HG03095 (cell line): ENCODE measurements around the gene KAT8.
A peak's percentile ranks its signal among the peaks of the same experiment; 100 is the strongest.
"Not testable (repeated sequence)": the region's sequence is repeated elsewhere in the genome, so short reads cannot be mapped to it uniquely, and the experiment has no call there.

Experiments
- ATAC-seq: cut with Tn5 transposase; IDR thresholded peaks from one replicate; pipeline ENCODE4 v1.9.1; 2021; ENCODE audit warnings: moderate library complexity; ENCODE audit not compliant: unreplicated experiment

KAT8 gene

GRCh38 chr16:31083556-31083955, 33.9 kb upstream of the KAT8 start:
- ATAC-seq = no peak

GRCh38 chr16:31083981-31084380, 33.5 kb upstream of the KAT8 start:
- ATAC-seq = no peak

GRCh38 chr16:31084584-31085302, 32.7 kb upstream of the KAT8 start:
- ATAC-seq = no peak

GRCh38 chr16:31085411-31085810, 32.1 kb upstream of the KAT8 start:
- ATAC-seq = no peak

- no peak for ATAC-seq
Measured at GRCh38 chr16:31085873-31086628, 31.4 kb upstream of the KAT8 start.

GRCh38 chr16:31086629-31086906, 30.9 kb upstream of the KAT8 start:
- no peak for ATAC-seq

- no peak for ATAC-seq
Measured at GRCh38 chr16:31087481-31087880, 30.0 kb upstream of the KAT8 start.

GRCh38 chr16:31087971-31088370, 29.5 kb upstream of the KAT8 start:
- no peak for ATAC-seq

GRCh38 chr16:31088459-31089183, 28.8 kb upstream of the KAT8 start, which contains the start of gene PRSS53:
PRSS53 (minus strand) TSS chr16:31088943; CDS start chr16:31088809, 134 bp downstream.
- ATAC-seq = no peak

- no peak for ATAC-seq
Measured at GRCh38 chr16:31089199-31089598, 28.3 kb upstream of the KAT8 start.

GRCh38 chr16:31090540-31090939, 26.9 kb upstream of the KAT8 start:
- ATAC-seq = no peak

- ATAC-seq = no peak
Measured at GRCh38 chr16:31092330-31092729, 25.1 kb upstream of the KAT8 start.

GRCh38 chr16:31093132-31093703, 24.2 kb upstream of the KAT8 start:
- no peak for ATAC-seq

- peak; percentile 2 for ATAC-seq
Measured at GRCh38 chr16:31094088-31094423, 23.4 kb upstream of the KAT8 start.

- ATAC-seq = peak; percentile 81
Measured at GRCh38 chr16:31094424-31095120, 22.9 kb upstream of the KAT8 start, which contains the start of gene VKORC1. VKORC1 (minus strand) TSS chr16:31094797; CDS start chr16:31094729, 68 bp downstream.

GRCh38 chr16:31099860-31100638, 17.4 kb upstream of the KAT8 start:
- no peak for ATAC-seq

GRCh38 chr16:31100876-31101641, 16.4 kb upstream of the KAT8 start:
- not testable (repeated sequence) for ATAC-seq

- no peak for ATAC-seq
Measured at GRCh38 chr16:31105677-31106213, 11.7 kb upstream of the KAT8 start.
